Neural cell (in vitro differentiated cells): ENCODE data around the gene HOXB5. TPM values are rescaled to one million over a fixed set of nuclear protein-coding genes. Genes with fewer than 3 reads are reported as not detected.

ENCODE experiments used
- H2AFZ ChIP-seq: fragments of 200-600, 300-800 bp; sonication (generic), shearing (Covaris generic); 2 replicates; pipeline ENCODE4 v1.6.0; 2014; ENCODE audit warnings: low read depth, mild to moderate bottlenecking, antibody characterized with exemption, low read length, moderate library complexity
- H3F3A ChIP-seq: fragments of 200-600 bp; shearing (Covaris generic); 2 replicates; pipeline ENCODE4 v1.6.1; 2016; ENCODE audit warnings: mild to moderate bottlenecking, moderate library complexity, mixed read lengths, antibody characterized with exemption, low read length; ENCODE audit not compliant: insufficient read depth, poor library complexity, severe bottlenecking
- H3K27ac ChIP-seq: fragments of 200-600, 300-800 bp; sonication (generic), shearing (Covaris generic); 2 replicates; pipeline ENCODE4 v1.5.1; 2014; ENCODE audit warnings: mild to moderate bottlenecking, low read length, moderate library complexity
- H3K27me3 ChIP-seq: fragments of 300-800, 200-600 bp; sonication (generic), shearing (Covaris generic); 2 replicates; pipeline ENCODE4 v1.6.0; 2014; ENCODE audit warnings: mild to moderate bottlenecking, low read depth, low read length, moderate library complexity; ENCODE audit not compliant: insufficient read depth
- H3K36me3 ChIP-seq: fragments of 300-800, 200-600 bp; sonication (generic), shearing (Covaris generic); 2 replicates; pipeline ENCODE4 v1.5.1; 2014; ENCODE audit warnings: mild to moderate bottlenecking, antibody characterized with exemption, low read length, moderate library complexity; ENCODE audit not compliant: insufficient read depth
- H3K4me2 ChIP-seq: fragments of 300-800, 200-600 bp; sonication (generic), shearing (Covaris generic); 2 replicates; pipeline ENCODE4 v1.6.0; 2014; ENCODE audit warnings: mild to moderate bottlenecking, low read length
- H3K4me3 ChIP-seq: fragments of 300-800, 200-600 bp; sonication (generic), shearing (Covaris generic); 2 replicates; pipeline ENCODE4 v1.5.1; 2014; ENCODE audit warnings: mild to moderate bottlenecking, low read length, moderate library complexity
- H3K79me2 ChIP-seq: fragments of 200-600 bp; shearing (Covaris generic); replicated peaks from 2 replicates; pipeline ENCODE4 v1.6.0; 2014; ENCODE audit warnings: mild to moderate bottlenecking, low read length, moderate library complexity; ENCODE audit not compliant: insufficient read depth
- H3K9ac ChIP-seq: fragments of 300-800, 200-600 bp; sonication (generic), shearing (Covaris generic); 2 replicates; pipeline ENCODE4 v1.6.1; 2016; ENCODE audit warnings: mild to moderate bottlenecking, low read length, mixed read lengths
- H3K9me2 ChIP-seq: fragments of 200-600 bp; shearing (Covaris generic); 2 replicates; pipeline ENCODE4 v1.6.1; 2016; ENCODE audit warnings: mild to moderate bottlenecking, low read length, mixed read lengths; ENCODE audit not compliant: insufficient read depth
- H3K9me3 ChIP-seq: fragments of 200-600, 300-800 bp; sonication (generic), shearing (Covaris generic); 2 replicates; pipeline ENCODE4 v1.6.1; 2016; ENCODE audit warnings: mild to moderate bottlenecking, mixed run types, low read length, moderate library complexity, mixed read lengths
- H4K20me1 ChIP-seq: fragments of 200-600 bp; shearing (Covaris generic); 2 replicates; pipeline ENCODE4 v1.6.1; 2016; ENCODE audit warnings: mild to moderate bottlenecking, mixed run types; ENCODE audit not compliant: insufficient read depth
- EP300 ChIP-seq: fragments of 450-650 bp; conservative IDR thresholded peaks from 2 replicates; pipeline ENCODE4 v1.6.1; 2014; ENCODE audit warnings: antibody characterized with exemption, mild to moderate bottlenecking, moderate library complexity; ENCODE audit not compliant: poor library complexity, severe bottlenecking
- EZH2 ChIP-seq: fragments of 200-600, 300-800 bp; shearing (Covaris generic), sonication (generic); IDR thresholded peaks from 2 replicates; pipeline ENCODE4 v1.6.1; 2014; ENCODE audit warnings: antibody characterized with exemption, low read length, borderline replicate concordance, mild to moderate bottlenecking; ENCODE audit not compliant: insufficient read depth, poor library complexity, severe bottlenecking
- MXI1 ChIP-seq: fragments of 450-650 bp; conservative IDR thresholded peaks from 2 replicates; pipeline ENCODE4 v1.6.1; 2014; ENCODE audit warnings: antibody characterized with exemption, mild to moderate bottlenecking; ENCODE audit not compliant: poor library complexity, severe bottlenecking
- POLR2AphosphoS5 ChIP-seq: IDR thresholded peaks from 2 replicates; pipeline ENCODE4 v1.6.1; 2012
- RAD21 ChIP-seq: fragments of 450-650 bp; conservative IDR thresholded peaks from 2 replicates; pipeline ENCODE4 v1.6.1; 2014; ENCODE audit warnings: antibody characterized with exemption, mild to moderate bottlenecking, moderate library complexity
- SMC3 ChIP-seq: fragments of 450-650 bp; conservative IDR thresholded peaks from 2 replicates; pipeline ENCODE4 v1.6.1; 2014; ENCODE audit warnings: antibody characterized with exemption, mild to moderate bottlenecking, moderate library complexity; ENCODE audit not compliant: poor library complexity
- TAF1 ChIP-seq: IDR thresholded peaks from 2 replicates; pipeline ENCODE4 v1.6.1; 2012; ENCODE audit warnings: low read depth
- polyA plus RNA-seq: library from polyadenylated mRNA; depleted of rRNA; stranded (reverse); fragments of >200 nt; gene quantifications from 2 replicates; pipeline ENCODE4 v1.2.3, GENCODE V29; 2014
- TF ChIP-seq, protein P1 (sequence below): IDR thresholded peaks from 2 replicates; pipeline ENCODE4 v1.6.1; 2012; ENCODE audit warnings: borderline replicate concordance
- TF ChIP-seq, protein P2 (sequence below): fragments of 450-650 bp; IDR thresholded peaks from 2 replicates; pipeline ENCODE4 v1.5.1; 2014; ENCODE audit warnings: antibody characterized with exemption, mild to moderate bottlenecking, moderate library complexity; ENCODE audit not compliant: poor library complexity, severe bottlenecking

Gene HOXB5
- polyA plus RNA-seq, 1 donor from 2014 or later = not detected

DNA sequence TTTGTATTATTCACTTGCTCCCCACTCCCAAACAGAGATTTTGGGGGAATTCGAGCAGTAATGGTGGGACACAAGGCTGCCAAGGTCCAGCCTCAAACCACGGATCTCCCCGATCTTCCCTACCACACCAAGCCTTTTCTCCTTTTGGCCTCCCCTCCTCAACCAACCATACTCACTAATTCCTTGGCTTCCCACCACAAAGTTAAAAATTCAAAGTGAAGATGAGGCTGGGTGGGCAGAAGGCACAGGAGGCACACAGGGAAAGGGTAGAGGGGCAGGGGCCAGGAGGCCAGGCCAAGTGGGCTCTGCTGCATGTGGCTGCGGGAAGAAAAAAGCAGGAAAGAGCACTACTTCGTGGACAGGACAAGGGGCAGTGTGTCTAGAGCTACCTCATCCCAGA is 30.6 kb downstream of the HOXB5 start:
- H3K9me3 ChIP-seq = no peaks in the 10 kb centered on the region
- H3K9ac ChIP-seq = no peak overlapping the region
- TF ChIP-seq EP300 (no peak), EZH2 (no peak), SMC3 (no peak), TAF1 (no peak), MXI1 (no peak), RAD21 (no peak), POLR2AphosphoS5 (no peak)
- TF ChIP-seq, protein P1, sequence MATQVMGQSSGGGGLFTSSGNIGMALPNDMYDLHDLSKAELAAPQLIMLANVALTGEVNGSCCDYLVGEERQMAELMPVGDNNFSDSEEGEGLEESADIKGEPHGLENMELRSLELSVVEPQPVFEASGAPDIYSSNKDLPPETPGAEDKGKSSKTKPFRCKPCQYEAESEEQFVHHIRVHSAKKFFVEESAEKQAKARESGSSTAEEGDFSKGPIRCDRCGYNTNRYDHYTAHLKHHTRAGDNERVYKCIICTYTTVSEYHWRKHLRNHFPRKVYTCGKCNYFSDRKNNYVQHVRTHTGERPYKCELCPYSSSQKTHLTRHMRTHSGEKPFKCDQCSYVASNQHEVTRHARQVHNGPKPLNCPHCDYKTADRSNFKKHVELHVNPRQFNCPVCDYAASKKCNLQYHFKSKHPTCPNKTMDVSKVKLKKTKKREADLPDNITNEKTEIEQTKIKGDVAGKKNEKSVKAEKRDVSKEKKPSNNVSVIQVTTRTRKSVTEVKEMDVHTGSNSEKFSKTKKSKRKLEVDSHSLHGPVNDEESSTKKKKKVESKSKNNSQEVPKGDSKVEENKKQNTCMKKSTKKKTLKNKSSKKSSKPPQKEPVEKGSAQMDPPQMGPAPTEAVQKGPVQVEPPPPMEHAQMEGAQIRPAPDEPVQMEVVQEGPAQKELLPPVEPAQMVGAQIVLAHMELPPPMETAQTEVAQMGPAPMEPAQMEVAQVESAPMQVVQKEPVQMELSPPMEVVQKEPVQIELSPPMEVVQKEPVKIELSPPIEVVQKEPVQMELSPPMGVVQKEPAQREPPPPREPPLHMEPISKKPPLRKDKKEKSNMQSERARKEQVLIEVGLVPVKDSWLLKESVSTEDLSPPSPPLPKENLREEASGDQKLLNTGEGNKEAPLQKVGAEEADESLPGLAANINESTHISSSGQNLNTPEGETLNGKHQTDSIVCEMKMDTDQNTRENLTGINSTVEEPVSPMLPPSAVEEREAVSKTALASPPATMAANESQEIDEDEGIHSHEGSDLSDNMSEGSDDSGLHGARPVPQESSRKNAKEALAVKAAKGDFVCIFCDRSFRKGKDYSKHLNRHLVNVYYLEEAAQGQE = no peak
- TF ChIP-seq, protein P2, sequence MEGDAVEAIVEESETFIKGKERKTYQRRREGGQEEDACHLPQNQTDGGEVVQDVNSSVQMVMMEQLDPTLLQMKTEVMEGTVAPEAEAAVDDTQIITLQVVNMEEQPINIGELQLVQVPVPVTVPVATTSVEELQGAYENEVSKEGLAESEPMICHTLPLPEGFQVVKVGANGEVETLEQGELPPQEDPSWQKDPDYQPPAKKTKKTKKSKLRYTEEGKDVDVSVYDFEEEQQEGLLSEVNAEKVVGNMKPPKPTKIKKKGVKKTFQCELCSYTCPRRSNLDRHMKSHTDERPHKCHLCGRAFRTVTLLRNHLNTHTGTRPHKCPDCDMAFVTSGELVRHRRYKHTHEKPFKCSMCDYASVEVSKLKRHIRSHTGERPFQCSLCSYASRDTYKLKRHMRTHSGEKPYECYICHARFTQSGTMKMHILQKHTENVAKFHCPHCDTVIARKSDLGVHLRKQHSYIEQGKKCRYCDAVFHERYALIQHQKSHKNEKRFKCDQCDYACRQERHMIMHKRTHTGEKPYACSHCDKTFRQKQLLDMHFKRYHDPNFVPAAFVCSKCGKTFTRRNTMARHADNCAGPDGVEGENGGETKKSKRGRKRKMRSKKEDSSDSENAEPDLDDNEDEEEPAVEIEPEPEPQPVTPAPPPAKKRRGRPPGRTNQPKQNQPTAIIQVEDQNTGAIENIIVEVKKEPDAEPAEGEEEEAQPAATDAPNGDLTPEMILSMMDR = no peak
- H3K9me2 ChIP-seq = no peaks in the 10 kb centered on the region
- H3K4me2 ChIP-seq = no peak overlapping the region
- H3K4me3 ChIP-seq = no peak overlapping the region
- H3F3A ChIP-seq = no peaks in the 10 kb centered on the region
- no peaks in the 10 kb centered on the region for H4K20me1 ChIP-seq
- H3K27me3 ChIP-seq = peaks cover 99% of the 10 kb centered on the region
- no peak overlapping the region for H2AFZ ChIP-seq
- no peaks in the 10 kb centered on the region for H3K79me2 ChIP-seq
- H3K36me3 ChIP-seq = no peaks in the 10 kb centered on the region
- no peak overlapping the region for H3K27ac ChIP-seq

DNA sequence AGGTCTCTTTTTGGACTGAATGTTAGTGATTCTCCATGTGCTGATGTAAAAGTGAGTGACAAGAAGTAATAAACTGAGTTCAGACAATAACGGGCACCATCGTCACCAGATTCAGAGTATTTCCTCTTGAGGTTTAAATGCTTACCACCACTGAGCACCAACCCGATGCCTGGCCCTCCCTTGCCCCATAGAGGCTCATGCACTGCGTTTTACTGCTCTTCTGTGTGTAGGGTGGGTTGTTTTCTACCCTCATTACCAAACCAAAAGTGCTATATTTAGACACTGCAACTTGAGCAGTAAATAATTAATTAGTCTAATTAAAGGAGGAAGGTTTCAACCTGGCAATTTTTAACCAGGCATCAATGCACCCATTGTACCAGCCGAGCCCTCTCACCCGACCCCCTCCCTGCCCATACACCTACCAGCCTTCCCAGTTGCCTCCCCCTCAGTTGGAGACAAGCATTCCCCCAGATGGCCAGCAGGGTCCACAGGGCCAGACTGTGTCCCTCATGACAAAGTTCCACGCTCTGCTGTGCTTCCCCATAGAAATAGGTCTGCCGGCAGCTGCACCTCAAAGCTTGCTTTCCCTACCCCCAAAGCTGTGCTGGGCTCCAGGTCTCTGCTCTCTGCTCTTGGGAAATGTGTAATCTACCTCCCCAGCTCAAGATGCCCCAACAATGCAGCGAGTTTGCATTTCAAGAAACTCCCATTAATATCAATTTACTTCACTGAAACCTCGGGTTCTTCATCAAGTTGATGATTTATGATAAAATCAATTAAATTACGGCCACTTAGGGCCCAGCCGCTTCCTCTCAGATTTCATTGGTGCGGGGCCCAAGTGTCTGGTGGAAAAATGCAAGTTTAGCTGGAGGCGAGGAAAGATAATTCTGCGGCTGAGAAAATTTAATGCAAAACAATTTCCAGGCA is 31.4 kb downstream of the HOXB5 start:
- no peak overlapping the region for H3K4me3 ChIP-seq
- no peak for TF ChIP-seq EP300
- TF ChIP-seq EZH2 = no peak
- TF ChIP-seq TAF1 = no peak
- TF ChIP-seq SMC3 = no peak
- TF ChIP-seq, protein P1 = no peak
- TF ChIP-seq RAD21 = no peak
- TF ChIP-seq MXI1 = no peak
- TF ChIP-seq POLR2AphosphoS5 = no peak
- TF ChIP-seq, protein P2 = no peak
- H4K20me1 ChIP-seq = no peaks in the 10 kb centered on the region
- H3K27me3 ChIP-seq = peaks cover 99% of the 10 kb centered on the region
- no peaks in the 10 kb centered on the region for H3F3A ChIP-seq
- no peak overlapping the region for H2AFZ ChIP-seq
- H3K9ac ChIP-seq = no peak overlapping the region
- no peak overlapping the region for H3K4me2 ChIP-seq
- H3K79me2 ChIP-seq = no peaks in the 10 kb centered on the region
- no peaks in the 10 kb centered on the region for H3K9me3 ChIP-seq
- no peaks in the 10 kb centered on the region for H3K9me2 ChIP-seq
- no peaks in the 10 kb centered on the region for H3K36me3 ChIP-seq
- H3K27ac ChIP-seq = no peak overlapping the region
